ENCODE measurements around the gene AMH. TPM values are rescaled to one million over a fixed set of nuclear protein-coding genes. Genes with fewer than 3 reads are reported as not detected.

Gene AMH
- total RNA-seq, 2 experiments from 2014 or later: 10.3 to 12.1 TPM

DNA sequence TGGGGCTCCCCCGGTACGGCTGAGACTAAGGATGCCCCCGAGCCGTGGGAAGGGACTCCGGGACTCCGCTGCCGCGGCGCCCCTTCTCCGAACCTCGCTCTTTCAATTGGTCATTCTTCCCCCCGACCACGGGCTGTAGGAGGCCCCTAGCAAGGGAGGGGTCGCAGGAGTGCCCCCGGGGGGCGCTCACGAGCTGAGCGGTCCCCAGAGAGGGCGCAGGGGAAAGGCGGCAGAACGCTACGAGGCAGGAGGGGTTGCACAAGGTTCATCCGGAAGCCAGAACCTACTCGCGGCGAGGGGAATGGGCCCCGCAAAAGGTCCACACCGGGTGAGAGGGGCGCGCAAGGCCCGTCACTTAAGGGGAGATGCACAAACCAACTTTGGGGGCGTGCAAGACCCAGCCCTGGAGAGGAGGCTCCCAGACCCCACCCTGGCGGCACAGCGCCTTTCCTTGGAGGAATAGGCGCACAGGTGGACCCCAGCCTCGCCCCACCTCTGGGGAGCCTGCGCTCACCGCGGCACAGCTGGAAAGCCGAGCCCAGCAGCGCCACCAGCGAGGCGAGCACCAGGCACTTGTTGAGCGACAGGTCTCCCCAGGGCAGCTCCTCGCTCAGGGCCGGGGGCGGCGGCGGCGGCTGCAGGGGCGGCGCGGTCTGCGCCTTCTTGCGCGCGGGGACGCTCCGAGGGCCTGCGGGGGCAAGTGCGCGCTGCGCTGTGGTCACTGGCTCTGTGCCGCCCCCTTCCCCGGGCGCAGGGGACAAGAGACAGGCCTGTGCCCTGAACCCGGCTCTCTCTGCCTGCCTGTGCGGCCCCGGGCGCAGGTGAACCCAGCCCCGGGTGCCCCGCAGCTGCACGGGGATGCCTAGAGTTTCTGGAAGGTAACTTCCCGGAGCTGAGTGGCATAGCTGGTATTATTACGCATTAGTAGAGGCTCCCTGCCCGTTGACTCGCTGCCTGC, 4.3 kb downstream of the AMH start:
- peaks cover 4% of the 10 kb centered on the region for H3K36me3 Mint-ChIP-seq (ENCODE audit: low read depth)
- H3K4me3 Mint-ChIP-seq: peak overlapping the region; percentile 28
- H3K27ac Mint-ChIP-seq: no peak overlapping the region
- H3K4me1 Mint-ChIP-seq (ENCODE audit: low read depth): peaks cover 28% of the 10 kb centered on the region
- ATAC-seq (no peak), DNase-seq (peak; percentile 47)
- H3K27me3 Mint-ChIP-seq (ENCODE audit: low read depth): peaks cover 13% of the 10 kb centered on the region
- ChIA-PET CTCF (interaction anchor here (1.0 to 4.3 kb wide), 3 partner anchors 8 to 21 kb away, joined by 4 to 22 read pairs (median 11); no protein-coding TSS in a partner anchor), POLR2A (interaction anchor here (1.2 to 3.9 kb wide), 3 partner anchors 14 to 170 kb away, joined by 3 to 19 read pairs (median 6); no protein-coding TSS in a partner anchor)
- no peaks in the 10 kb centered on the region for H3K9me3 Mint-ChIP-seq (ENCODE audit: insufficient read depth)

GRCh38 chr19:2254064-2254872, 5.1 kb downstream of the AMH start:
- no peak overlapping the region for H3K4me3 Mint-ChIP-seq

DNA sequence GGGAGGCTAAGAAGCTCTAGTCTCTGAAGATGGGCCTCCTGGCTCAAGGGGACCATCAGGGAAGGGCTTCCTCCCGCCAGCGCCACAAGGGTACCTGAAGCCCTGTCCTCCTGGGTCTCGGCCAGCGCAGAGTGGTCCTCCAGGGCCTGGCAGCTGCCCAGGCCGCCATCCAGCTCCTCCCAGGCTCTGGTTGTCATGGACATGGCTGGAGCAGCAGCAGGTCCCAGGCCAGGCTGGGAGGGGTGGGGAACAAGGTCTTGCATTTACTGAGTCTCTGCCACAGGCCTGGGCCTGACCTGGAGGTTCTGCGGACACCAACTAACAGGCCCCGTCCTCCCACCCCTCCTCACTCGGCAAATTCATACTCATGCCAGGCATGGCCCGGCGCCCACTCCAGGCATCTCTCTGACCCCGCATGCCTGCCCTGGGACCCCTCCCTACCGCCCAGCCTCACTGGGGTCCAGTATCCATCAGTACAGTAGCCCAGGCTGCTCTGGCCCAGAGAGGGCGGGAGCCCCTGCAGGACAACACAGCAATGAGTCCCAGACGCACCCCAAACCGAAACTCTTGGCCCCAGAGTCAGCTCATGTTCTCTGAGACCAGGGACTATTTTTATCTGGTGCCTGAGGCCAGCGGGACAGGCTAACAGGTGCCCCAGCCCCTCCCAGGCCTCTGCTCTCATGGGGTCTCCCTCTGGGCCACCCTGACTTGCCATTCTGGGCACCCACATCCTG, 6.2 kb downstream of the AMH start:
- ChIA-PET CTCF (interaction anchor here (4.3 kb wide), 1 partner anchor 16 kb away, joined by 22 read pairs; no protein-coding TSS in a partner anchor), POLR2A (interaction anchor here (1.9 kb wide), 2 partner anchors 15 to 16 kb away, joined by 4 to 7 read pairs; no protein-coding TSS in a partner anchor)
- Mint-ChIP-seq H3K4me1 (ENCODE audit: low read depth) (peaks cover 38% of the 10 kb centered on the region), H3K36me3 (ENCODE audit: low read depth) (no peaks in the 10 kb centered on the region), H3K27ac (no peak overlapping the region), H3K27me3 (ENCODE audit: low read depth) (peaks cover 13% of the 10 kb centered on the region), H3K4me3 (no peak overlapping the region), H3K9me3 (ENCODE audit: insufficient read depth) (no peaks in the 10 kb centered on the region)
- ATAC-seq (no peak), DNase-seq (no peak)

More at GRCh38 chr19:2254064-2254872, 5.1 kb downstream of the AMH start:
- DNase-seq: no peak
- CTCF ChIA-PET: interaction anchor here (2.7 to 4.3 kb wide), 2 partner anchors 8 to 15 kb away, joined by 11 to 22 read pairs; no protein-coding TSS in a partner anchor
- no peaks in the 10 kb centered on the region for H3K36me3 Mint-ChIP-seq (ENCODE audit: low read depth)
- peaks cover 32% of the 10 kb centered on the region for H3K4me1 Mint-ChIP-seq (ENCODE audit: low read depth)
- ATAC-seq: no peak
- no peaks in the 10 kb centered on the region for H3K9me3 Mint-ChIP-seq (ENCODE audit: insufficient read depth)
- H3K27me3 Mint-ChIP-seq (ENCODE audit: low read depth): peaks cover 13% of the 10 kb centered on the region
- POLR2A ChIA-PET: interaction anchor here (1.2 to 3.9 kb wide), 3 partner anchors 15 to 170 kb away, joined by 3 to 19 read pairs (median 7); no protein-coding TSS in a partner anchor
- H3K27ac Mint-ChIP-seq: no peak overlapping the region

DNA sequence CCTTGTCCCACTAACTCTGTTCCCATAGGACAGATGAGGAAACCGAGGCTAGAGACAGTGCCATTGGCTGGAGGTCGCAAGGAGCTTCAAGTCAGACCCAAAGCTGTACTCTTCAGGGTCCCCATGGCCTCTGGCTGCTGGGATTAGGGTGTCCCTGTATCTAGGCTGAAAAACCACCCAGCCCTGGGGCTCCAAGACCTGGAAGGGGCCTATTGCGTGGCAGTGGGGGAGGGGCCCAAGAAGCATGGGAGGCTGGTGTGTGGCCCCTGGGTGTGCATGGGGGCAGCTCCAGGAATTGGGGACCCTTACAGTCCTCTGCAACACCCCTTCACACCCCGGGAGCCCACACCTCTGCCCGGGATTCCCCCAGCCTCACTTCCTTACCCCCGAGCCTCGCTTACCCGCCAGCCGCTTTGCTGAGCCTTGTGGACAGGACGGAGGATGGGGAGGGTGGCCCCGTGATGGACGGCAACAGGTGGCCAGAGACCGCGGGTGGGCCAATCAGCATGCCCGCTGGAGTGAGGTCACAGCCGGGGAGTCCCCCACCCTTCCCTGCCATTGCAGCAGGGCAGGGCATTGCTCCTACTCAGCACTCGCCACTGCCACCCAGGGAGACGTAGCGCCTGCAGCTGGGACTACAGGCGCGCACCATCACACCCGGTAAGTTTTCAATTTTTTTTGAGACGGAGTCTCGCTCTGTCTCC, 7.0 kb downstream of the AMH start, which contains the start of gene JSRP1:
Gene JSRP1, minus strand, starts transcription at position 436 of the 704 bp plus-strand sequence. CDS start 1,103 bp downstream, outside the sequence.
- POLR2A ChIA-PET: interaction anchor here (0.7 to 1.9 kb wide), 3 partner anchors 14 to 32 kb away, joined by 3 to 7 read pairs (median 4); no protein-coding TSS in a partner anchor
- Mint-ChIP-seq H3K4me3 (no peak within 1 kb of the TSS), H3K27me3 (ENCODE audit: low read depth) (peaks cover 13% of the 10 kb centered on the region), H3K9me3 (ENCODE audit: insufficient read depth) (no peaks in the 10 kb centered on the region), H3K36me3 (ENCODE audit: low read depth) (no peaks in the 10 kb centered on the region), H3K27ac (peak within 1 kb of the TSS; percentile 70), H3K4me1 (ENCODE audit: low read depth) (peaks cover 41% of the 10 kb centered on the region)
- ATAC-seq (no peak), DNase-seq (no peak)
- CTCF ChIA-PET: no interaction called here

GRCh38 chr19:2259336-2259735, 10.2 kb downstream of the AMH start:
- peaks cover 31% of the 10 kb centered on the region for H3K4me1 Mint-ChIP-seq (ENCODE audit: low read depth)
- H3K27ac Mint-ChIP-seq: peak overlapping the region; percentile 85
- no peak for ATAC-seq
- no peaks in the 10 kb centered on the region for H3K27me3 Mint-ChIP-seq (ENCODE audit: low read depth)
- ChIA-PET POLR2A (interaction anchor here (1.3 to 1.4 kb wide), 3 partner anchors 9 to 68 kb away, joined by 5 to 10 read pairs (median 6); no protein-coding TSS in a partner anchor), CTCF (interaction anchor here (0.6 to 1.1 kb wide), 4 partner anchors 21 to 691 kb away, joined by 3 to 5 read pairs (median 4); no protein-coding TSS in a partner anchor)
- no peaks in the 10 kb centered on the region for H3K36me3 Mint-ChIP-seq (ENCODE audit: low read depth)
- DNase-seq: no peak
- H3K4me3 Mint-ChIP-seq: no peak overlapping the region
- no peaks in the 10 kb centered on the region for H3K9me3 Mint-ChIP-seq (ENCODE audit: insufficient read depth)

- H3K36me3 Mint-ChIP-seq (ENCODE audit: low read depth): no peaks in the 10 kb centered on the region
- CTCF ChIA-PET: interaction anchor here (1.0 to 2.0 kb wide), 3 partner anchors 22 to 72 kb away, joined by 3 to 32 read pairs (median 5); no protein-coding TSS in a partner anchor
- POLR2A ChIA-PET: interaction anchor here (1.3 to 1.4 kb wide), 2 partner anchors 8 to 10 kb away, joined by 6 to 10 read pairs; no protein-coding TSS in a partner anchor
- ATAC-seq (no peak), DNase-seq (no peak)
- peaks cover 31% of the 10 kb centered on the region for H3K4me1 Mint-ChIP-seq (ENCODE audit: low read depth)
- no peaks in the 10 kb centered on the region for H3K9me3 Mint-ChIP-seq (ENCODE audit: insufficient read depth)
- H3K4me3 Mint-ChIP-seq: no peak overlapping the region
- H3K27ac Mint-ChIP-seq: peak overlapping the region; percentile 4
- no peaks in the 10 kb centered on the region for H3K27me3 Mint-ChIP-seq (ENCODE audit: low read depth)
These were observed 11.2 kb downstream of the AMH start for GRCh38 chr19:2260341-2260805.

DNA sequence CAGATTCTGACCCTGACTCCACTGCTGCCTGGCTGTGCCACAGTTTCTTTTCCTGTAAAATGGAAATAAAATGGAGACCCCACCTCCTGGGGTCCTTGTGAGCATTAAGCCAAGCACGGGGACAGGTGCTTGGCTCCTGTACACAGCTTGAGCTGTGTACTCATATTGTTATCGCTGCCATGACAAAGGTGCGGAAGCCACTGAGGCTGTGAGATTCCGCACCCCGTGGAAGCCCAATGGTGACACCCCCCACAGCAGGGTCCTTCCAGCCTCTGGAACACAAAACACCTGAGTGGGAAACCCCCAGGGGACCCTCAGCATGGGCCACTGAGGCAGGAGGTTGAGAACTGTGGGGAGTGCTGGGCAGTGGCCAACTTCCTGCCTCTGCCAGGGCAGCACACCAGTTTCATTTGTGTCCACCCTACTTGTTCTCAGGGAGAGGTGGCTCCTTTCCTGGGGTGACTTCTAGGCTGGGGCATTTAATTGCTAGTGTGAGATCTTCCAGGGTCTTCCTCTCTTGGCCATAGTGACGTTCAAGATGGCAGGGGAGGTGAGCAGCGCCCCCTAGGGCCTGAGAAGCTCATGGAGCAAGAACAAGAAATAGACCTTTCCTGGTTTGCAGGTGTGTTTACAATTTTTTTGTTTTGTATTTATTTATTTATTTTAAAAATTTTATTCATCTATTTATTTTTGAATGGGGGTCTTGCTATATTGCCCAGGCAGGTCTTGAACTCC, 12.5 kb downstream of the AMH start:
- ChIA-PET POLR2A (interaction anchor here (1.0 to 1.8 kb wide), 3 partner anchors 9 to 359 kb away, joined by 3 to 4 read pairs (median 4); partner anchors contain the start of gene GADD45B), CTCF (interaction anchor here (0.6 to 2.0 kb wide), 10 partner anchors 9 to 591 kb away, joined by 3 to 32 read pairs (median 3); no protein-coding TSS in a partner anchor)
- Mint-ChIP-seq H3K27me3 (ENCODE audit: low read depth) (no peaks in the 10 kb centered on the region), H3K36me3 (ENCODE audit: low read depth) (no peaks in the 10 kb centered on the region), H3K4me1 (ENCODE audit: low read depth) (peaks cover 34% of the 10 kb centered on the region), H3K9me3 (ENCODE audit: insufficient read depth) (no peaks in the 10 kb centered on the region), H3K4me3 (no peak overlapping the region), H3K27ac (no peak overlapping the region)
- ATAC-seq: peak; percentile 48
- peak; percentile 74 for DNase-seq

DNA sequence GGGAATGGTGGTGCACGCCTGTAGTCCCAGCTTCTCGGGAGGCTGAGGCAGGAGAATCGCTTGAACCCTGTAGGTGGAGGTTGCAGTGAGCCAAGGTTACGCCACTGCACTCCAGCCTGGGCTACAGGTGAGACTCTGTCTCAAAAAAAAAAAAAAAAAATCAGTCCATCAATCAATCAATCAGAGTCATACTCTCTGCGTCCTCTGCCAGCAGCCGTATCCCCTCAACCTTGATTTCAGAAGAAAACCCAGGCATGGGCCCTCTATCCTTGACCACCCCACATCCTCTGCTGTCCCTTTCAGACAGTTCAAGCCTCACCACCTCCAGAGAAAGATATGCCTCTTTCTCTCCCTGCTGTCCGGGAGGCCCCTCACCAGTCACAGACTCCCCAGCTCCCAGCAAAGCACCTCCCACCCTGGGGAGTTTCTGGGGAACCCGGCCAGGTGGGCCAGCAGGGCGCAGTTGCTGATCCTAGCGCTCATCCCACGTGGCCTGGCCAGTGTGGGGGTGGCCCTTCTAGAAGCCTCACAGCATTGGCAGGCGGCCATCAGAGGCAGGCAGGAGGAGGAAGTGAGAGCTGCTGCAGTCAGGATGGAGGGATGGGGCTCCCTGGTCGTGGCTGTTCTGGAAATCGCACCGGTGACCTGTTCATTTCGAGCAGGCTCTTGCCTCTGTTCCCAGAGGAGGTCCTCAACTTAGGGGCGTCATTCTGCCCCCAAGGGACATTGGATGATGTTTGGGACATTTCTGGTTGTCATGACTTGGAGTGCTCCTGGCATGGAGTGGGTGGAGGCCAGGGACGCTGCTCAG, 17.3 kb downstream of the AMH start:
- Mint-ChIP-seq H3K27ac (peak overlapping the region; percentile 58), H3K36me3 (ENCODE audit: low read depth) (peaks cover 11% of the 10 kb centered on the region), H3K27me3 (ENCODE audit: low read depth) (no peaks in the 10 kb centered on the region), H3K9me3 (ENCODE audit: insufficient read depth) (no peaks in the 10 kb centered on the region), H3K4me3 (no peak overlapping the region), H3K4me1 (ENCODE audit: low read depth) (peaks cover 21% of the 10 kb centered on the region)
- peak; percentile 46 for DNase-seq
- ATAC-seq: no peak
- ChIA-PET POLR2A (no interaction called here), CTCF (interaction anchor here (0.6 to 2.0 kb wide), 3 partner anchors 8 to 28 kb away, joined by 3 to 5 read pairs (median 4); no protein-coding TSS in a partner anchor)

DNA sequence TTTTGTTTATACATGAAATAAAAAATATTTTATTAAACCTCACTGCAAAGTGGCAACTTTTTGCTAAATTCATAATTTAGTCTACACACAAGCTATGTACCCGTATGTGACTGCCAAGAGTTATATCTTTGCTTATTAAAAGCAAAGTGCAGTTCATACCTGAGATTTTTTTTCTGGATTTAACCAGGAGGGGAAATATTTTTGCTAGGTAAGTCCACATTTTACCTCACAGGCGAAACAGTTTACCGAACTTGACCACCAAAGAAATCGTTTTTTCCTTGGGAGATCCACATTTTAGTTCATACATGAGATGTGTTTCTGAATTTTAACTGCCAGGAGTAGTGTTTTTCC, 19.3 kb downstream of the AMH start:
- H3K27me3 Mint-ChIP-seq (ENCODE audit: low read depth): no peaks in the 10 kb centered on the region
- DNase-seq (no peak), ATAC-seq (no peak)
- H3K4me3 Mint-ChIP-seq: peak overlapping the region; percentile 88
- peaks cover 26% of the 10 kb centered on the region for H3K36me3 Mint-ChIP-seq (ENCODE audit: low read depth)
- peaks cover 36% of the 10 kb centered on the region for H3K4me1 Mint-ChIP-seq (ENCODE audit: low read depth)
- POLR2A ChIA-PET: interaction anchor here (1.5 kb wide), 1 partner anchor 9 kb away, joined by 6 read pairs; no protein-coding TSS in a partner anchor
- CTCF ChIA-PET: no interaction called here
- H3K9me3 Mint-ChIP-seq (ENCODE audit: insufficient read depth): no peaks in the 10 kb centered on the region
- H3K27ac Mint-ChIP-seq: no peak overlapping the region
